Breast epithelium (tissue), 4 donors: ENCODE measurements around the gene PTPRK. TPM values are rescaled to one million over a fixed set of nuclear protein-coding genes. Genes with fewer than 3 reads are reported as not detected.

ENCODE experiments used
- DNase-seq, 2 donors: peaks; one replicate each; pipeline ENCODE4 v3.0.0-alpha.2; 2019; ENCODE audit warnings: low spot score in 2 of 2
- H3K27ac ChIP-seq, 2 donors: fragments of 200-600 bp; sonication (generic) in 1 of 2; one replicate each; pipeline ENCODE4 v1.5.1; 2016 to 2019; ENCODE audit warnings: mild to moderate bottlenecking in 1 of 2
- H3K27me3 ChIP-seq, 2 donors: fragments of 200-600 bp; sonication (generic) in 1 of 2; one replicate each; pipeline versions ENCODE4 v1.5.1 to v1.6.0; 2017 to 2019; ENCODE audit warnings: control low read depth in 1 of 2, mild to moderate bottlenecking in 1 of 2
- H3K36me3 ChIP-seq: fragments of 200-600 bp; one replicate; pipeline ENCODE4 v1.5.1; 2019
- H3K4me1 ChIP-seq, 2 donors: fragments of 200-600 bp; sonication (generic); one replicate each; pipeline ENCODE4 v1.5.1; 2016 to 2019; ENCODE audit warnings: control low read depth in 1 of 2
- H3K4me3 ChIP-seq, 3 donors: fragments of 200-600 bp; sonication (generic); 1 replicate in 2 of 3; 2 replicates in 1 of 3; pipeline ENCODE4 v1.5.1; 2016 to 2019; ENCODE audit warnings: mild to moderate bottlenecking in 3 of 3, moderate library complexity in 2 of 3
- H3K9me3 ChIP-seq, 2 donors: fragments of 200-600 bp; sonication (generic) in 1 of 2; one replicate each; pipeline ENCODE4 v1.5.1; 2016 to 2019; ENCODE audit warnings: control low read depth in 1 of 2
- POLR2A ChIP-seq: fragments of 450-650 bp; IDR thresholded peaks from one replicate; pipeline ENCODE4 v1.6.1; 2016; ENCODE audit warnings: antibody characterized with exemption, mild to moderate bottlenecking, moderate library complexity
- POLR2AphosphoS5 ChIP-seq, 3 donors: sonication (generic); formaldehyde crosslinking; IDR thresholded peaks; one replicate each; pipeline ENCODE4 v1.6.1; 2017; ENCODE audit warnings: antibody characterized with exemption in 3 of 3
- intact Hi-C: fragments of 100-400 bp; cut with DNase I; formaldehyde crosslinking; loops from one replicate; pipeline ENCODE4 v1.15.1; 2023; ENCODE audit warnings: low total_unique reads
- total RNA-seq, 3 donors: library from RNA; depleted of rRNA; stranded (reverse); fragments of >200 nt; gene quantifications; one replicate each; pipeline ENCODE4 v1.1.0, GENCODE V29; 2016
- TF ChIP-seq, protein P1 (sequence below), 3 donors: fragments of 450-650 bp; IDR thresholded peaks; one replicate each; pipeline ENCODE4 v1.5.1; 2016 to 2017; ENCODE audit warnings: antibody characterized with exemption in 3 of 3, mild to moderate bottlenecking in 3 of 3, moderate library complexity in 3 of 3

The PTPRK gene
- total RNA-seq, 3 donors from 2014 or later, result 29.1 to 134 (median 77.0) TPM

DNA sequence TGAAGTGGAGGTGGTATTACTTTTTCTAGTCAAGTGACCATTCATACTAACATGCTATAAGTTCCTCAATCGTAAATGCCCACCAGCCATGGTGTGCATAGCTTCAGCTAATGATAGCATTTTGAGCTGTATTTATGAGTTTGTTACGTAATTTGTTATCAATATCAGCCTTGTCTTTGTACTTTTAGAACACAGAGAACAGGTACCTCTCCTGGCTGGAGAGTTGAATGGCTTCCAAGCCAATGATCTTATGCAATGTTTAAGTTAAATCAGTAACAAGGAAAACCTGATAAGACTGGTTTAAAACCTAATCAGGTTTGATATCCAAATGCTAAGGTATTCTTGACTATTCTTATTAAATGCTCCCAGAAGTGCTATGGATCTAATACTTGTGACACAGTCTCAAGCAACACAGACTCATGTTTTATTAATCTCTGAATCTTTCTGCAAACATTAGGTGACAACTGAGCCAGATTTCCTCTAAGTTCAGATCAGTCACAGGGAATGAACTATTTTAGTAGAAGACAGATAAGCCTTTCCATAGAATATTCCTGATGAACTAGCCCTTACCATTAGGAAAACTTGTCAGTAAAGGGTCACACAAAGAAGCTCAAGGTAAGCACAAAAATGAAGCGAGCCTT is 154.8 kb downstream of the PTPRK start:
- DNase-seq, result no peak
- Histone ChIP-seq H3K27ac (no peak overlapping the region), H3K4me1 (no peaks in the 10 kb centered on the region), H3K36me3 (no peaks in the 10 kb centered on the region), H3K4me3 (no peak overlapping the region), H3K9me3 (no peaks in the 10 kb centered on the region), H3K27me3 (no peaks in the 10 kb centered on the region)
- intact Hi-C loops, result no loop called here
- TF ChIP-seq POLR2AphosphoS5 (IDR thresholded peaks at IDR 0.05), result no peak
- TF ChIP-seq, protein P1, sequence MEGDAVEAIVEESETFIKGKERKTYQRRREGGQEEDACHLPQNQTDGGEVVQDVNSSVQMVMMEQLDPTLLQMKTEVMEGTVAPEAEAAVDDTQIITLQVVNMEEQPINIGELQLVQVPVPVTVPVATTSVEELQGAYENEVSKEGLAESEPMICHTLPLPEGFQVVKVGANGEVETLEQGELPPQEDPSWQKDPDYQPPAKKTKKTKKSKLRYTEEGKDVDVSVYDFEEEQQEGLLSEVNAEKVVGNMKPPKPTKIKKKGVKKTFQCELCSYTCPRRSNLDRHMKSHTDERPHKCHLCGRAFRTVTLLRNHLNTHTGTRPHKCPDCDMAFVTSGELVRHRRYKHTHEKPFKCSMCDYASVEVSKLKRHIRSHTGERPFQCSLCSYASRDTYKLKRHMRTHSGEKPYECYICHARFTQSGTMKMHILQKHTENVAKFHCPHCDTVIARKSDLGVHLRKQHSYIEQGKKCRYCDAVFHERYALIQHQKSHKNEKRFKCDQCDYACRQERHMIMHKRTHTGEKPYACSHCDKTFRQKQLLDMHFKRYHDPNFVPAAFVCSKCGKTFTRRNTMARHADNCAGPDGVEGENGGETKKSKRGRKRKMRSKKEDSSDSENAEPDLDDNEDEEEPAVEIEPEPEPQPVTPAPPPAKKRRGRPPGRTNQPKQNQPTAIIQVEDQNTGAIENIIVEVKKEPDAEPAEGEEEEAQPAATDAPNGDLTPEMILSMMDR (IDR thresholded peaks at IDR 0.05), result no peak
- no peak for TF ChIP-seq POLR2A

DNA sequence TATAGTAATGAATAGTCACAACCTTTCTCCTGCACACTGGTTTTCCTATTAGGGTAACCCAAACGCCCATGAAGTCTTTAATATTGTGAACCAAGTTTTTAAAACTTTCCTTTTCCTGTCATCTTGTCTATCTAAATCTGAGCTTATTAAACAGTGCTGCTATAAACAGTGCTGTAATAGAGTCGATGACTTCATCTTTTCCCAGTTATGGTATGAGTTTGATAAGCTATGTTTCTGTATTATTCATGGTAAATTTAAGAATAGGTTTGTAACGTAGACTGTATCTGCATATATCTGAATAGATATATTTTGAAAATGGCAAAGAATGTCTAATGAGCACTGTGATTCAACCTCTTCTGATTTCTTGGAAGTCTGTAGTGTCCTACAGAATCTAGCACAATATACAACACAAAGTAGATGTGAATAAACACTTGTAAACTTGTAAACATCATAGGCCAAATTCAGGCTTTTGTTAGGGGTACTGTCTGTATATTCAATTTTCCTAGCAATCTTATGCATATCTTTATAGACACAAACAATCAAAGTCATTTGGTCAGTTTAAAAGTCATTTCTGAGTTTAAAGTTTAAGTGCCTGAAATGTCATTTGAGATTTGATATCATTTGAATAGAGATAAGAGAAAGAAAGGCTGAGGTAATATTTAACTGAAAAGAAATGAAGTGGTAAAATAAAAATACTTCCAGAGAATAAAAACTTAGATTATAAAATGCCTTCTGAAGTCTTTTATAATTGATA is 155.5 kb downstream of the PTPRK start:
- Histone ChIP-seq H3K27me3 (no peaks in the 10 kb centered on the region), H3K27ac (no peak overlapping the region), H3K4me1 (no peaks in the 10 kb centered on the region), H3K9me3 (no peaks in the 10 kb centered on the region), H3K36me3 (no peaks in the 10 kb centered on the region), H3K4me3 (no peak overlapping the region)
- DNase-seq, result no peak
- TF ChIP-seq, protein P1 (IDR thresholded peaks at IDR 0.05), result no peak
- no peak for TF ChIP-seq POLR2AphosphoS5 (IDR thresholded peaks at IDR 0.05)
- TF ChIP-seq POLR2A, result no peak
- intact Hi-C loops, result no loop called here

DNA sequence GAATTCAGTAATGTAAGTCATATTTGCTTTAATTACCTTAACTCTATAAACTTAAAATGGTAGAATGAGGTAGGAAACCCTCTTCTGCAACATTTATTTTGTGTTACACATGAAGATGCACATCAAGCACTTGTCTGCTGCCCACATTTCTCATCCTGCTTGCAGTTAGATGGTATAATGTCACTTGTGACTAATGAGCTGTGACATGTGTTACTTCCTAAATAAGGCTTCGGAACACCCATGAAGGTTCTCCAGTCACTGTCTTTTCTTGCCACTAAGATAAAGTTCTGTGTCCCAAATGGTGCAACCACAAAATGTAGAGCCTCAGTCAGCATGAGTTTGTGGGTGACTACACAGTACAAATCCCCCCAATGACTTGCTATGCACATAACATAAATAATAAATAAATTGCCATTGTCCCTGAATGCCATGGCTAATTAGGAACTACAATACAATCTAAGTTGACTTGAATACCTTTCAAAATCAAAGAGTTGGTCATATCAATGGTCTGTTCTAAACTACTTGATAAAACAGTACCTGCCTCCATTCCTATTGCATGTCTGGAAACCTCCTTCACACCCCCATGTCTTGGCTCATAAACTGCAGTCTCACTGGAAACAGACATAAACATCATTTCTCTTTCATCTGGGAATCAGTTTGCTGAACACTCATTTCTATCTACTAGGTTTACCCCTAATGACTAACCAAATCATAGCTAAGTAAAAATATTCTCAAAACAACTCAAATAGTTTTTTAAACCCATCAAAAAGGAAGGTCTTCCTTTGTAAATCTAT is 157.2 kb downstream of the PTPRK start:
- no peaks in the 10 kb centered on the region for H3K4me1 ChIP-seq

GRCh38 chr6:128361378-128361777 is 159.0 kb downstream of the PTPRK start:
- intact Hi-C loops, result no loop called here
- no peak overlapping the region for H3K27ac ChIP-seq
- TF ChIP-seq POLR2AphosphoS5 (IDR thresholded peaks at IDR 0.05) (no peak), POLR2A (no peak)
- TF ChIP-seq, protein P1 (IDR thresholded peaks at IDR 0.05), result no peak
- no peak for DNase-seq
- no peaks in the 10 kb centered on the region for H3K4me1 ChIP-seq
- H3K9me3 ChIP-seq, result no peaks in the 10 kb centered on the region
- no peak overlapping the region for H3K4me3 ChIP-seq
- H3K36me3 ChIP-seq, result no peaks in the 10 kb centered on the region
- H3K27me3 ChIP-seq, result no peaks in the 10 kb centered on the region

More for the DNA sequence above, 157.2 kb downstream of the PTPRK start:
- Histone ChIP-seq H3K27me3 (no peaks in the 10 kb centered on the region), H3K36me3 (no peaks in the 10 kb centered on the region), H3K9me3 (no peaks in the 10 kb centered on the region), H3K27ac (no peak overlapping the region), H3K4me3 (no peak overlapping the region)
- no peak for DNase-seq
- TF ChIP-seq POLR2A, result no peak
- TF ChIP-seq, protein P1 (IDR thresholded peaks at IDR 0.05), result no peak
- no peak for TF ChIP-seq POLR2AphosphoS5 (IDR thresholded peaks at IDR 0.05)
- intact Hi-C loops, result no loop called here
